ENCODE measurements around the gene TES.

Gene TES

DNA sequence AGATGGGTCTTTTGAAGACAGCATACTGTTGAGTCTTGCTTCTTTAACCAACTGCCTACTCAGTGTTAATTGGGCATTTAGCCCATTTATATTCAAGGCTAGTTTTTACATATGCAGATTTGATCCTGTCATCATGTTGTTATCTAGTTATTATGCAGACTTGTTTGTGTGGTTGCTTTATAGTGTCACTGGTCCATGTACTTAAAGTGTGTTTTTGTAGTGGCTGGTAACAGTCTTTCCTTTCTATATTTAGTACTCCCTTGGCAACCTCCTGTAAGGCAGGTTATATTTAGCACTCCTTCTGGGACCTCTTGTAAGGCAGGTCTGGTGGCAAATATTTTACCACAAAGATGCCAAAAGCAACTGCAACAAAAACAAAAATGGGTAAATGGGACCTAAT is 66.7 kb downstream of the TES start:
- Mint-ChIP-seq H3K27ac (no peak overlapping the region), H3K4me3 (no peak overlapping the region), H3K27me3 (ENCODE audit: low read depth, poor library complexity) (peaks cover 5% of the 10 kb centered on the region), H3K4me1 (peaks cover under 1% of the 10 kb centered on the region), H3K36me3 (ENCODE audit: low read depth) (no peaks in the 10 kb centered on the region), H3K9me3 (no peaks in the 10 kb centered on the region)
- no peak for DNase-seq
- TF ChIP-seq, protein P1, sequence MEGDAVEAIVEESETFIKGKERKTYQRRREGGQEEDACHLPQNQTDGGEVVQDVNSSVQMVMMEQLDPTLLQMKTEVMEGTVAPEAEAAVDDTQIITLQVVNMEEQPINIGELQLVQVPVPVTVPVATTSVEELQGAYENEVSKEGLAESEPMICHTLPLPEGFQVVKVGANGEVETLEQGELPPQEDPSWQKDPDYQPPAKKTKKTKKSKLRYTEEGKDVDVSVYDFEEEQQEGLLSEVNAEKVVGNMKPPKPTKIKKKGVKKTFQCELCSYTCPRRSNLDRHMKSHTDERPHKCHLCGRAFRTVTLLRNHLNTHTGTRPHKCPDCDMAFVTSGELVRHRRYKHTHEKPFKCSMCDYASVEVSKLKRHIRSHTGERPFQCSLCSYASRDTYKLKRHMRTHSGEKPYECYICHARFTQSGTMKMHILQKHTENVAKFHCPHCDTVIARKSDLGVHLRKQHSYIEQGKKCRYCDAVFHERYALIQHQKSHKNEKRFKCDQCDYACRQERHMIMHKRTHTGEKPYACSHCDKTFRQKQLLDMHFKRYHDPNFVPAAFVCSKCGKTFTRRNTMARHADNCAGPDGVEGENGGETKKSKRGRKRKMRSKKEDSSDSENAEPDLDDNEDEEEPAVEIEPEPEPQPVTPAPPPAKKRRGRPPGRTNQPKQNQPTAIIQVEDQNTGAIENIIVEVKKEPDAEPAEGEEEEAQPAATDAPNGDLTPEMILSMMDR (IDR thresholded peaks at IDR 0.05), result no peak

DNA sequence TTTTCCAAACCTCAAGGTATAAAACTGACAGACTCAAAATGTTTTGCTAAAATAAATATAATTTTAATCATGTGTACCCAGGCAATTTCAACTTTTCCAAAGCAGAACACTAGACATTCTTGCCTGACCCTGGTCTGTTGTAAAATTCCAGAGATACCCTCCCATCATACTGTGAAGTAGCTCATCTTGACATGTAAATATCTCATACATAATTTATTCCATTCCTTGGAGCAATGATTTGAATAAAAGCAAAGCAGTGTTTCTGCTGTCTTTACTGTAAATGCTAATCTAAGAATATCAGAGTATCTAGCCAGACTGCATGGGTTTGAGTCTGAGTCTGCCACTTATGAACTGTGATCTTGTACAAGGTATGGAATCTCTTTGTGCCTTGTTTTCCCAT is 68.9 kb downstream of the TES start:
- H3K4me1 Mint-ChIP-seq, result no peaks in the 10 kb centered on the region
- TF ChIP-seq, protein P1 (IDR thresholded peaks at IDR 0.05), result no peak
- no peaks in the 10 kb centered on the region for H3K9me3 Mint-ChIP-seq
- DNase-seq, result no peak
- H3K27me3 Mint-ChIP-seq (ENCODE audit: low read depth, poor library complexity), result peaks cover 11% of the 10 kb centered on the region
- H3K27ac Mint-ChIP-seq, result no peak overlapping the region
- no peak overlapping the region for H3K4me3 Mint-ChIP-seq
- no peaks in the 10 kb centered on the region for H3K36me3 Mint-ChIP-seq (ENCODE audit: low read depth)

DNA sequence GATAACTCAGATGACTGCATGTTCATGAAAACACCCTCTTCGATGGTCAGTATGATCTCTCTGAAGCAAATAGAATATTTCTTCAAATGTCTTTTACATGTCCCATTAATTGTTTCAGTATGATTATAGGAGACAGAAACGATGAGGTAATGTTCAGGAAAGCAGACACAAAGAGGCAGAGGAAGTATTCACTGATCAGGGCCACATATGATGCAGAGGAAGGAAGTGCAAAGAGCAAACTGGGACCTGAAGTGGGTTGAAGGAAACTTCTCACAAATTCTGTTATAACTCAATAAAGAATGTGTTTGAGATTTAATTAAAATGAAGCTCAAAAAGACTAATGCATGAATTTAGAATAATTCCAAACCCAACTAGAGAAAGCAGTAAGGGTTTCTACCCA is 70.5 kb downstream of the TES start:
- H3K27me3 Mint-ChIP-seq (ENCODE audit: low read depth, poor library complexity), result peaks cover 12% of the 10 kb centered on the region
- H3K4me1 Mint-ChIP-seq, result no peaks in the 10 kb centered on the region
- TF ChIP-seq, protein P1 (IDR thresholded peaks at IDR 0.05), result no peak
- no peak overlapping the region for H3K27ac Mint-ChIP-seq
- no peaks in the 10 kb centered on the region for H3K36me3 Mint-ChIP-seq (ENCODE audit: low read depth)
- H3K4me3 Mint-ChIP-seq, result no peak overlapping the region
- H3K9me3 Mint-ChIP-seq, result no peaks in the 10 kb centered on the region
- DNase-seq, result no peak

DNA sequence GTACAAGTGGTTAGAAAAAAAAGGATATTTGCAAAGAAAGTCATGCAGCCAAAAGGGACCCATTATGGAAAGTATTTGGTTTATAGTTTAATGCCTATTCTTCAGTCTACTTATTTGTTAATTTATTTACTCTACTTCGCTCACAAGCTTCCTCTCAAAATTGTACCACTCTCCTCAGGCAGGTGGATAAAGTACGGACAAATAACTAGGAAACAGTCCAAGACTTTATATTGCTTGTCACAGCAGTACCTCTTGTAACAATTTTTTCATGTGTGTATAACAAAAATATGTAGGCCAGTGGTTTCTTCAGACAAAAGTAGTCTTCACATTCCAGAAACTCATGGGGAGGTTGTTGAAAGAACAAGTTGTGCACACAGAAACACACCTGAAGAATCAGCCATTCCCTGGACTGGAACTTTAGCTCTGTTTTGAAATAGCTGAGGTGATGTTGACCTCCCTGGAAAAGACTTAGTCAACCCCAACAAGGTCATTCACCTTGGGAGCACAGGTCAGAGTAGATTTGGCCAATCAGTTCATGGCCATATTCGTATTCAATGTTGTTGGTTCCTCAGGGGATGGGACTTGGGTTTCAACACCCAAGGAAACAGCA is 73.4 kb downstream of the TES start:
- no peaks in the 10 kb centered on the region for H3K4me1 Mint-ChIP-seq
- peaks cover 21% of the 10 kb centered on the region for H3K27me3 Mint-ChIP-seq (ENCODE audit: low read depth, poor library complexity)

DNA sequence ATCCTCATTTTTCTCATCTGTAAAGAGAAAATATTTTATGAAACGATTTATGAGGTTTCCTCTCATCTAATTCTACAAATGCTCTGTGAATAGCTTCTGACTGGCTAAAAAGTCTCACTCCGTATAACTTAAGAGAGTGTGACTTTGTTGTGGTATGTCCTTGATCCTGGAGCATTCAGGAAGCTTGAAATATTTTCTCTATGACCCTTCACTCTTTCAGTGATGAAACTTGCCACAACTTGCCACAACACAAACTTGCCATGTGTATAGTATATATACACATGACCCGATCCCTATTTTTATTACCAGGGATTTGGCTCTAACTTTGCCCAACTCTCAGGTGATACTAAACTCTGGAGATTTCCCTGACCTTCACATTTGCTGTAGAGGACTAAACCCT is 74.1 kb downstream of the TES start:
- no peaks in the 10 kb centered on the region for H3K36me3 Mint-ChIP-seq (ENCODE audit: low read depth)
- TF ChIP-seq, protein P1 (IDR thresholded peaks at IDR 0.05), result no peak
- H3K27ac Mint-ChIP-seq, result no peak overlapping the region
- no peak overlapping the region for H3K4me3 Mint-ChIP-seq
- H3K4me1 Mint-ChIP-seq, result no peaks in the 10 kb centered on the region
- DNase-seq, result no peak
- H3K27me3 Mint-ChIP-seq (ENCODE audit: low read depth, poor library complexity), result peaks cover 21% of the 10 kb centered on the region
- H3K9me3 Mint-ChIP-seq, result no peaks in the 10 kb centered on the region

More for the DNA sequence above, 73.4 kb downstream of the TES start:
- no peaks in the 10 kb centered on the region for H3K9me3 Mint-ChIP-seq
- no peak for DNase-seq
- TF ChIP-seq, protein P1 (IDR thresholded peaks at IDR 0.05), result no peak
- no peaks in the 10 kb centered on the region for H3K36me3 Mint-ChIP-seq (ENCODE audit: low read depth)
- no peak overlapping the region for H3K4me3 Mint-ChIP-seq
- no peak overlapping the region for H3K27ac Mint-ChIP-seq

DNA sequence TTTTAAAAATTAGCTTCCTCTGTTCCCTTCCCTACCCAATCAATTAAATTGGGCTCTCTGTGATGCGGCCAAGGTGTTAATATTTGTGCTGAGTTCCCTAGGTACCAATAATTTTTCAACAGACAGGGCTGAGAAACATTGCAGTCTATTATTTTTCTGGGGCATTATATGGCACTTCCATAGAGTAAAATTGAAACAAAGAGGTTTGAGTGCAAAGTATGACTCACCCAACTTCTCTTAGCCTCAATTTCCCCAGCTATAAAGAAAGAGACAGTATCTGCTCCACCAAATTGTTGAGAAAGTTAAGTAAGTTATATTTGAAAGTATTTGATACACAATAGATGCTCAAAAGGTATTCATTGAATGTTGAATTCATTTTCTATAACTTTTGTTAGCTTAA is 74.9 kb downstream of the TES start:
- TF ChIP-seq, protein P1 (IDR thresholded peaks at IDR 0.05), result no peak
- H3K9me3 Mint-ChIP-seq, result no peaks in the 10 kb centered on the region
- no peak overlapping the region for H3K27ac Mint-ChIP-seq
- no peak overlapping the region for H3K4me3 Mint-ChIP-seq
- no peaks in the 10 kb centered on the region for H3K4me1 Mint-ChIP-seq
- H3K36me3 Mint-ChIP-seq (ENCODE audit: low read depth), result no peaks in the 10 kb centered on the region
- DNase-seq, result no peak
- peaks cover 21% of the 10 kb centered on the region for H3K27me3 Mint-ChIP-seq (ENCODE audit: low read depth, poor library complexity)

All from nephron progenitor cell (in vitro differentiated cells).